ENCODE measurements around the gene GLT1D1. TPM values are rescaled to one million over a fixed set of nuclear protein-coding genes. Genes with fewer than 3 reads are reported as not detected.

The GLT1D1 gene
- total and polyA plus RNA-seq, 2 experiments from 2014 or later = 1.4 to 4.4 TPM

DNA sequence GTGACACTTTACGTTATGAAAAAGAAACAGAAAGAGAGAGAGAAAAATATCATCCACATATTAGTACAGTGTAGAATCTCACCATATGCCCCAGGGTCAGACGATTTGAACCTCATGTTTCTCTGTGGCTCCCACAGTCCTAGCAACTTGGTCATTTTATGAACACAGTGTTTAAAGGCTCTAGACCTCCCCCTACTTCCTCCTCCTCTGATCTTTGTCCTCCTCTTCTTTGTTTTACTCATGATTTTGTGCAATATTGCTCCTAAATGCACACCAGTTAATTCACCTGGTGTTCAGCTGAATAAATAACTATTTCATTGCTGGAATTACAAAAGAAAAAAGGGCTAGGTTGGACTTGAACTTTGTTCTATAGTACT is 18.2 kb downstream of the GLT1D1 start (continued):
- TF ChIP-seq, protein P1, sequence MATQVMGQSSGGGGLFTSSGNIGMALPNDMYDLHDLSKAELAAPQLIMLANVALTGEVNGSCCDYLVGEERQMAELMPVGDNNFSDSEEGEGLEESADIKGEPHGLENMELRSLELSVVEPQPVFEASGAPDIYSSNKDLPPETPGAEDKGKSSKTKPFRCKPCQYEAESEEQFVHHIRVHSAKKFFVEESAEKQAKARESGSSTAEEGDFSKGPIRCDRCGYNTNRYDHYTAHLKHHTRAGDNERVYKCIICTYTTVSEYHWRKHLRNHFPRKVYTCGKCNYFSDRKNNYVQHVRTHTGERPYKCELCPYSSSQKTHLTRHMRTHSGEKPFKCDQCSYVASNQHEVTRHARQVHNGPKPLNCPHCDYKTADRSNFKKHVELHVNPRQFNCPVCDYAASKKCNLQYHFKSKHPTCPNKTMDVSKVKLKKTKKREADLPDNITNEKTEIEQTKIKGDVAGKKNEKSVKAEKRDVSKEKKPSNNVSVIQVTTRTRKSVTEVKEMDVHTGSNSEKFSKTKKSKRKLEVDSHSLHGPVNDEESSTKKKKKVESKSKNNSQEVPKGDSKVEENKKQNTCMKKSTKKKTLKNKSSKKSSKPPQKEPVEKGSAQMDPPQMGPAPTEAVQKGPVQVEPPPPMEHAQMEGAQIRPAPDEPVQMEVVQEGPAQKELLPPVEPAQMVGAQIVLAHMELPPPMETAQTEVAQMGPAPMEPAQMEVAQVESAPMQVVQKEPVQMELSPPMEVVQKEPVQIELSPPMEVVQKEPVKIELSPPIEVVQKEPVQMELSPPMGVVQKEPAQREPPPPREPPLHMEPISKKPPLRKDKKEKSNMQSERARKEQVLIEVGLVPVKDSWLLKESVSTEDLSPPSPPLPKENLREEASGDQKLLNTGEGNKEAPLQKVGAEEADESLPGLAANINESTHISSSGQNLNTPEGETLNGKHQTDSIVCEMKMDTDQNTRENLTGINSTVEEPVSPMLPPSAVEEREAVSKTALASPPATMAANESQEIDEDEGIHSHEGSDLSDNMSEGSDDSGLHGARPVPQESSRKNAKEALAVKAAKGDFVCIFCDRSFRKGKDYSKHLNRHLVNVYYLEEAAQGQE (IDR thresholded peaks at IDR 0.05; ENCODE audit: unreplicated experiment) = no peak
- TF ChIP-seq STAT1 (IDR thresholded peaks at IDR 0.05; ENCODE audit: unreplicated experiment) = no peak

GRCh38 chr12:128872303-128872702 is 19.0 kb downstream of the GLT1D1 start:
- Histone ChIP-seq H3K79me2 (replicated peaks; ENCODE audit: insufficient read depth) (no peaks in the 10 kb centered on the region), H2AFZ (no peak overlapping the region), H3K4me2 (no peak overlapping the region), H3K27me3 (ENCODE audit: insufficient read depth) (no peaks in the 10 kb centered on the region), H3F3A (replicated peaks; ENCODE audit: low read depth) (no peaks in the 10 kb centered on the region), H3K4me3 (no peak overlapping the region), H3K9me2 (ENCODE audit: insufficient read depth) (no peaks in the 10 kb centered on the region), H3K4me1 (ENCODE audit: insufficient read depth) (no peaks in the 10 kb centered on the region), H3K27ac (ENCODE audit: low read depth) (no peak overlapping the region), H4K20me1 (replicated peaks; ENCODE audit: insufficient read depth) (no peaks in the 10 kb centered on the region), H3K36me3 (ENCODE audit: insufficient read depth) (peaks cover 9% of the 10 kb centered on the region)
- DNase-seq (ENCODE audit: low spot score) = no peak
- H3K9me3 Mint-ChIP-seq = peaks cover 89% of the 10 kb centered on the region
- no peak overlapping the region for H3K4me3 Mint-ChIP-seq
- no peak for ATAC-seq
- H3K36me3 Mint-ChIP-seq (ENCODE audit: low read depth) = peaks cover 53% of the 10 kb centered on the region
- H3K27me3 Mint-ChIP-seq (ENCODE audit: insufficient read depth, low read depth, poor library complexity) = peaks cover 3% of the 10 kb centered on the region
- no peaks in the 10 kb centered on the region for H3K4me1 Mint-ChIP-seq
- no peak overlapping the region for H3K27ac Mint-ChIP-seq
- TF ChIP-seq CTCF (conservative IDR thresholded peaks at IDR 0.05; ENCODE audit: low read depth in 2 of 2) (no peak), ZNF462 (CRISPR knock-in tag; IDR thresholded peaks at IDR 0.05) (no peak), EZH2phosphoT487 (IDR thresholded peaks at IDR 0.05; ENCODE audit: unreplicated experiment) (no peak), EZH2 (IDR thresholded peaks at IDR 0.05; ENCODE audit: low read depth, unreplicated experiment) (no peak), JUNB (IDR thresholded peaks at IDR 0.05; ENCODE audit: unreplicated experiment) (no peak), STAT1 (IDR thresholded peaks at IDR 0.05; ENCODE audit: unreplicated experiment) (no peak), NANOG (IDR thresholded peaks at IDR 0.05; ENCODE audit: borderline replicate concordance) (no peak)
- TF ChIP-seq, protein P1 (IDR thresholded peaks at IDR 0.05; ENCODE audit: unreplicated experiment) = no peak
